GM19023 (cell line): ENCODE measurements around the gene GLP1R.

Experiments used
- ATAC-seq: cut with Tn5 transposase; IDR thresholded peaks from one replicate; pipeline ENCODE4 v1.9.1; 2021; ENCODE audit warnings: mild to moderate bottlenecking, moderate library complexity; ENCODE audit not compliant: unreplicated experiment

Gene GLP1R

GRCh38 chr6:39048481-39049399 is at the start of gene GLP1R:
Gene GLP1R, plus strand, starts transcription at chr6:39048781. Its CDS starts 60 bp downstream, at chr6:39048841.
- ATAC-seq: no peak

- ATAC-seq: no peak
Measured at GRCh38 chr6:39003072-39003471, 45.5 kb upstream of the GLP1R start.

GRCh38 chr6:39003492-39003891 is 45.1 kb upstream of the GLP1R start:
- no peak for ATAC-seq

GRCh38 chr6:39004801-39005200 is 43.8 kb upstream of the GLP1R start:
- no peak for ATAC-seq

GRCh38 chr6:39005774-39006173 is 42.8 kb upstream of the GLP1R start:
- ATAC-seq: no peak

- no peak for ATAC-seq
Measured at GRCh38 chr6:39007575-39007974, 41.0 kb upstream of the GLP1R start.

GRCh38 chr6:39008737-39009136 is 39.8 kb upstream of the GLP1R start:
- ATAC-seq: no peak

GRCh38 chr6:39009476-39009875 is 39.1 kb upstream of the GLP1R start:
- ATAC-seq: no peak

- no peak for ATAC-seq
Measured at GRCh38 chr6:39016839-39017546, 31.6 kb upstream of the GLP1R start.

GRCh38 chr6:39017547-39017880 is 31.1 kb upstream of the GLP1R start:
- no peak for ATAC-seq

- ATAC-seq: no peak
Measured at GRCh38 chr6:39018103-39018502, 30.5 kb upstream of the GLP1R start.

- no peak for ATAC-seq
Measured at GRCh38 chr6:39020136-39020535, 28.4 kb upstream of the GLP1R start.

- ATAC-seq: no peak
Measured at GRCh38 chr6:39021041-39021440, 27.5 kb upstream of the GLP1R start.

- ATAC-seq: no peak
Measured at GRCh38 chr6:39021779-39022178, 26.8 kb upstream of the GLP1R start.

GRCh38 chr6:39026175-39026574 is 22.4 kb upstream of the GLP1R start:
- ATAC-seq: no peak

GRCh38 chr6:39029156-39030011 is 19.2 kb upstream of the GLP1R start:
- no peak for ATAC-seq

GRCh38 chr6:39035681-39036080 is 12.9 kb upstream of the GLP1R start:
- no peak for ATAC-seq

- ATAC-seq: no peak
Measured at GRCh38 chr6:39037082-39037508, 11.5 kb upstream of the GLP1R start.

- no peak for ATAC-seq
Measured at GRCh38 chr6:39037707-39038106, 10.9 kb upstream of the GLP1R start.

- ATAC-seq: no peak
Measured at GRCh38 chr6:39040080-39040673, 8.4 kb upstream of the GLP1R start.

- no peak for ATAC-seq
Measured at GRCh38 chr6:39041072-39041471, 7.5 kb upstream of the GLP1R start.
